Neuronal stem cell (in vitro differentiated cells): ENCODE data around the gene XYLT2.

Experiments used
- DNase-seq: peaks from one replicate; pipeline ENCODE4 v3.0.0-alpha.2; 2013; ENCODE audit warnings: low spot score
- H2AFZ ChIP-seq: one replicate; pipeline ENCODE4 v1.6.1; 2013; ENCODE audit warnings: mild to moderate bottlenecking, low read length, inconsistent platforms
- H2AK5ac ChIP-seq: 2 replicates; pipeline ENCODE4 v1.6.1; 2013; ENCODE audit warnings: low read depth, mild to moderate bottlenecking, inconsistent platforms, low read length, moderate library complexity, mixed read lengths
- H2BK120ac ChIP-seq: 2 replicates; pipeline ENCODE4 v1.6.1; 2013; ENCODE audit warnings: low read depth, mild to moderate bottlenecking, inconsistent platforms, low read length, moderate library complexity, mixed read lengths
- H2BK12ac ChIP-seq: one replicate; pipeline ENCODE4 v1.6.1; 2013; ENCODE audit warnings: low read length, inconsistent platforms
- H2BK15ac ChIP-seq: 2 replicates; pipeline ENCODE4 v1.6.1; 2013; ENCODE audit warnings: mild to moderate bottlenecking, low read length, inconsistent platforms, mixed read lengths
- H2BK5ac ChIP-seq: one replicate; pipeline ENCODE4 v1.6.1; 2013; ENCODE audit warnings: inconsistent platforms, mild to moderate bottlenecking, low read length, moderate library complexity
- H3K14ac ChIP-seq: one replicate; pipeline ENCODE4 v1.6.1; 2013; ENCODE audit warnings: low read length, inconsistent platforms
- H3K18ac ChIP-seq: 2 replicates; pipeline ENCODE4 v1.6.1; 2013; ENCODE audit warnings: low read length, inconsistent platforms
- H3K23ac ChIP-seq: 2 replicates; pipeline ENCODE4 v1.6.1; 2013; ENCODE audit warnings: low read depth, mild to moderate bottlenecking, mixed read lengths, low read length, inconsistent platforms; ENCODE audit not compliant: poor library complexity
- H3K27ac ChIP-seq: replicated peaks from 3 replicates; pipeline ENCODE4 v1.5.1; 2013; ENCODE audit warnings: low read length, inconsistent platforms
- H3K27me3 ChIP-seq, 3 experiments: 2 replicates each; pipeline ENCODE4 v1.6.1; 2013; ENCODE audit warnings: low read length in 3 of 3, mild to moderate bottlenecking in 2 of 3, inconsistent platforms in 1 of 3, low read depth in 1 of 3, mixed read lengths in 1 of 3, moderate library complexity in 1 of 3; ENCODE audit not compliant: control insufficient read depth in 3 of 3, insufficient read depth in 3 of 3
- H3K36me3 ChIP-seq, 2 donors: replicated peaks in 1 of 2; 2 replicates each; pipeline ENCODE4 v1.6.1; 2013; ENCODE audit warnings: low read length in 2 of 2; ENCODE audit not compliant: control insufficient read depth in 2 of 2, insufficient read depth in 2 of 2
- H3K4ac ChIP-seq: 2 replicates; pipeline ENCODE4 v1.6.1; 2013; ENCODE audit warnings: inconsistent platforms, mild to moderate bottlenecking, low read length, moderate library complexity
- H3K4me1 ChIP-seq, 2 donors: 1 replicate in 1 of 2; 2 replicates in 1 of 2; pipeline ENCODE4 v1.6.1; 2013; ENCODE audit warnings: low read length in 2 of 2, low read depth in 1 of 2; ENCODE audit not compliant: control insufficient read depth in 2 of 2, insufficient read depth in 1 of 2
- H3K4me2 ChIP-seq: one replicate; pipeline ENCODE4 v1.6.1; 2013; ENCODE audit warnings: mild to moderate bottlenecking, low read length, inconsistent platforms; ENCODE audit not compliant: insufficient read depth, poor library complexity, severe bottlenecking
- H3K4me3 ChIP-seq, 2 donors: 2 replicates each; pipeline ENCODE4 v1.5.1; 2013; ENCODE audit warnings: low read length in 2 of 2, mild to moderate bottlenecking in 2 of 2, inconsistent platforms in 1 of 2, moderate library complexity in 1 of 2
- H3K79me1 ChIP-seq: one replicate; pipeline ENCODE4 v1.6.1; 2013; ENCODE audit warnings: low read depth, mild to moderate bottlenecking, inconsistent platforms, low read length, moderate library complexity
- H3K9ac ChIP-seq: one replicate; pipeline ENCODE4 v1.6.1; 2013; ENCODE audit warnings: mild to moderate bottlenecking, low read depth, low read length, inconsistent platforms; ENCODE audit not compliant: poor library complexity
- H3K9me3 ChIP-seq, 2 donors: replicated peaks in 1 of 2; 2 replicates each; pipeline versions ENCODE3 to v1.6.1; 2013; ENCODE audit warnings: low read length in 2 of 2, mild to moderate bottlenecking in 2 of 2, inconsistent platforms in 1 of 2, low read depth in 1 of 2, mixed read lengths in 1 of 2, moderate library complexity in 1 of 2; ENCODE audit not compliant: control insufficient read depth in 2 of 2, insufficient read depth in 1 of 2
- H4K8ac ChIP-seq: one replicate; pipeline ENCODE4 v1.6.1; 2013; ENCODE audit warnings: low read depth, mild to moderate bottlenecking, inconsistent platforms, low read length, moderate library complexity
- H4K91ac ChIP-seq: one replicate; pipeline ENCODE4 v1.6.1; 2013; ENCODE audit warnings: low read length, low read depth, mild to moderate bottlenecking, inconsistent platforms; ENCODE audit not compliant: poor library complexity
- WGBS, 2 donors: extraction: QIAGEN DNeasy Blood & Tissue Kit; methylation state at CpG; one replicate each; pipeline ENCODE4 v1.1.7; 2013; ENCODE audit warnings: missing lambda C conversion rate in 2 of 2, mixed read lengths in 1 of 2; ENCODE audit not compliant: insufficient read length in 2 of 2, insufficient replicate concordance in 1 of 2; ENCODE audit errors: extremely low coverage in 2 of 2; 5-methylcytosine and 5-hydroxymethylcytosine counted together

Gene XYLT2

DNA sequence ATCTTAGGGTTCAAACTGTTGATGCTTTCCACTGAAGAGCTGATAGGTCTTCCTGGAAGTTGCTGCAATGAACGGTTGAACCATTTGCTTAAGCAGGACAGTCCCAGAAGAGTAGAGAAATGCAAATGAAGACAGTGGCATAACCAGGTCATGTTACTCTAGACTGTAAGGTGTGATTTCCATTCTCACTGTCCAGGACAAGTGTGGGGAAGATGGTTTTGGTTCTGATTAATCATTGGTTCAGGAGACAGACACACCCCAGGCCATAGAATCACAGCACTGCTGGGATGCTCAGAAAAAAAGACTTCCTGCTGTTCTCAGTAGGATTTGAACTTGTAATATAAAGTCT lies 34.8 kb upstream of the XYLT2 start:
- Histone ChIP-seq H4K8ac (no peak overlapping the region), H2BK15ac (no peak overlapping the region), H3K18ac (no peak overlapping the region), H3K14ac (no peak overlapping the region), H2BK12ac (no peak overlapping the region), H3K79me1 (no peaks in the 10 kb centered on the region), H3K4ac (no peak overlapping the region), H4K91ac (no peak overlapping the region), H3K9me3 (peaks cover 0 to 2% of the 10 kb centered on the region in 2 donors), H2AK5ac (no peak overlapping the region), H2BK5ac (no peak overlapping the region), H3K4me3 (no peak overlapping the region), H3K36me3 (no peaks in the 10 kb centered on the region), H3K23ac (no peak overlapping the region), H3K9ac (no peak overlapping the region), H3K27ac (no peak overlapping the region), H3K4me1 (peaks cover 0 to 7% of the 10 kb centered on the region in 2 donors), H3K4me2 (no peak overlapping the region), H2BK120ac (no peak overlapping the region), H2AFZ (no peak overlapping the region), H3K27me3 (peaks cover 0 to 10% (median 0%) of the 10 kb centered on the region in 3 experiments)
- WGBS, 2 donors, result no CpG with 5 or more reads among the region's 1 CpG
- no peak for DNase-seq

DNA sequence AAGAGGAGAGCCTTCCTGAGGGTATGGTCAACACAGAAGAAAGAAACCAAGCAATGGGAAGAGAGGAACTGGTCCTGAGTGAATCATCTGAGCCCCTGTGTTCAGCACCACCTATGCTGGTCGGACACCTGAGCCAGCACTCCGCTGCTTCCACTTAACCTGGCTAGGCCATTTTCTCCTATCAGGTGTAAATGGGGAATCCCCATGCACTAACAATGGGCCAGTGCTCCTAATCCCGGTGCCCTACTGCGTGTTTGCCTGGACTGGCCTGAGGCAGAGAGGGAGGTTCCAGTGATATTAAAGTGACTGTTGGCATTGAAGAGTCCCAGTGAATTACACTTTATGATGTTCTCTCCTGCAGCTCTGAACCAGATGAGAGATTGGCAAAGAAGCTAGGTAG lies 34.4 kb upstream of the XYLT2 start:
- Histone ChIP-seq H3K14ac (no peak overlapping the region), H3K79me1 (no peaks in the 10 kb centered on the region), H3K9me3 (peaks cover 0 to 2% of the 10 kb centered on the region in 2 donors), H4K91ac (no peak overlapping the region), H2BK120ac (no peak overlapping the region), H3K27me3 (peaks cover 0 to 9% (median 0%) of the 10 kb centered on the region in 3 experiments), H3K9ac (no peak overlapping the region), H2BK15ac (no peak overlapping the region), H3K23ac (no peak overlapping the region), H3K4me2 (no peak overlapping the region), H3K4me3 (no peak overlapping the region), H2BK5ac (no peak overlapping the region), H3K4ac (no peak overlapping the region), H2AFZ (no peak overlapping the region), H3K18ac (no peak overlapping the region), H2BK12ac (no peak overlapping the region), H3K36me3 (no peaks in the 10 kb centered on the region), H4K8ac (no peak overlapping the region), H3K27ac (no peak overlapping the region), H3K4me1 (peaks cover 0 to 7% of the 10 kb centered on the region in 2 donors), H2AK5ac (no peak overlapping the region)
- no peak for DNase-seq
- WGBS, 2 donors, result no CpG with 5 or more reads among the region's 4 CpGs

DNA sequence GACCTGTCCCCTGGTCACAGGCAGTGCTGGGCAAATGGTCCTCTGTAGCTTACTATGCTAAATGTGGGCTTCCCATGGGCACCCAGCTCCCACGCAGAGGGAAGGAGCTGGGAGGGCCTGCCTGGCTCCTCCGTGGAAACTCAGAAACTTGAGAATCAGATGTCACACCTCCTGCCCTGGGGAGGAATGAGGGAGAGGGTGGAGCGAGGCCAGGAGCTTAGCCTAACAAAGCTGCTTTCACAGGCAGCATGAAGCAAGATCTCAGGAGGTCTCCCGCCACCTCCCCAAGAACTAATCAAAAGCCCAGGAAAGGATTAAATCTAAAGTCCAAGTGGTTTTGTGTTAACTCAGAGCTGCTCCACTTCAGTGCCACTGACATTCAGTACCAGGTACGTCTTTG lies 33.6 kb upstream of the XYLT2 start:
- no peak overlapping the region for H2BK15ac ChIP-seq
- DNase-seq, result no peak
- H3K36me3 ChIP-seq, result no peaks in the 10 kb centered on the region
- no peak overlapping the region for H3K14ac ChIP-seq
- no peak overlapping the region for H2BK120ac ChIP-seq
- peaks cover 0 to 10% (median 0%) of the 10 kb centered on the region in 3 experiments for H3K27me3 ChIP-seq
- H3K18ac ChIP-seq, result no peak overlapping the region
- H3K4me1 ChIP-seq, result peaks cover 0 to 7% of the 10 kb centered on the region in 2 donors
- no peak overlapping the region for H3K23ac ChIP-seq
- H2BK12ac ChIP-seq, result no peak overlapping the region
- no peak overlapping the region for H4K8ac ChIP-seq
- H3K27ac ChIP-seq, result no peak overlapping the region
- H2AK5ac ChIP-seq, result no peak overlapping the region
- H3K9ac ChIP-seq, result no peak overlapping the region
- H2BK5ac ChIP-seq, result no peak overlapping the region
- H4K91ac ChIP-seq, result no peak overlapping the region
- peaks cover 0 to 2% of the 10 kb centered on the region in 2 donors for H3K9me3 ChIP-seq
- no peaks in the 10 kb centered on the region for H3K79me1 ChIP-seq
- H2AFZ ChIP-seq, result no peak overlapping the region
- no peak overlapping the region for H3K4ac ChIP-seq
- H3K4me2 ChIP-seq, result no peak overlapping the region
- no peak overlapping the region for H3K4me3 ChIP-seq
- WGBS, 2 donors, result no CpG with 5 or more reads among the region's 5 CpGs

DNA sequence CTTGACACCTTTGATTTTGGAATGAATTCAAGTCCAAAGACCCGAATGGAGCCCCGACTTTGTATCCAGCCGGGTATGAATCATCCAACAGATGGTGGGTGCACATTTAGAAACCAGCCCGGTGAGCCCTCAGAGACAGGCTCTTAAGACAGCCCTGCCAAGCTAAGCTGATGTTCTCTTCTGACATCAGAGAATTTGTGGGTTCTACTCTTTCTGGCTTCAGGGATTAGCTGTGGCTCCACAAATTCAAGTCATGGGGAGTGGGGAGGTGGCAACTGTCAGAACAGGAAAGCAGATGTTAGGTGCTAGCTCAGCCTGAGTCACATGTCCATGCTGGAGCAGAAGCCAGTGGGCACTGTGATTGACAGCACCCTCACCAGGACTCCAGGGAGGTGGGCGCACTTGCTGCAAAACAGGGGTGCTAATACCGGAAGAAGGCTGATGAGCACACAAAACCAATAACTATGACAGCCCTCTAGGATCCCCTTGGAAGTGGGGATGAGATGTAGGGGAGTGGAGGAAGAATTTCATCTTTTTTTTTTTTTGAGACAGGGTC lies 31.4 kb upstream of the XYLT2 start:
- no peak overlapping the region for H2BK120ac ChIP-seq
- H4K8ac ChIP-seq, result no peak overlapping the region
- H2AFZ ChIP-seq, result no peak overlapping the region
- no peak overlapping the region for H3K14ac ChIP-seq
- H3K4me3 ChIP-seq, result no peak overlapping the region
- DNase-seq, result no peak
- H2BK12ac ChIP-seq, result no peak overlapping the region
- H3K27ac ChIP-seq, result no peak overlapping the region
- H2AK5ac ChIP-seq, result no peak overlapping the region
- peaks cover 0 to 27% (median 0%) of the 10 kb centered on the region in 3 experiments for H3K27me3 ChIP-seq
- WGBS, 2 donors, result no CpG with 5 or more reads among the region's 6 CpGs
- H4K91ac ChIP-seq, result no peak overlapping the region
- H3K9ac ChIP-seq, result no peak overlapping the region
- no peaks in the 10 kb centered on the region for H3K36me3 ChIP-seq
- no peak overlapping the region for H3K18ac ChIP-seq
- H3K4ac ChIP-seq, result no peak overlapping the region
- no peak overlapping the region for H2BK15ac ChIP-seq
- no peaks in the 10 kb centered on the region for H3K79me1 ChIP-seq
- no peak overlapping the region for H3K23ac ChIP-seq
- H2BK5ac ChIP-seq, result no peak overlapping the region
- H3K4me1 ChIP-seq, result peaks cover 0 to 7% of the 10 kb centered on the region in 2 donors
- H3K9me3 ChIP-seq, result peaks cover 0 to 2% of the 10 kb centered on the region in 2 donors
- no peak overlapping the region for H3K4me2 ChIP-seq
